ENCODE results near the gene ZNF581.

DNA sequence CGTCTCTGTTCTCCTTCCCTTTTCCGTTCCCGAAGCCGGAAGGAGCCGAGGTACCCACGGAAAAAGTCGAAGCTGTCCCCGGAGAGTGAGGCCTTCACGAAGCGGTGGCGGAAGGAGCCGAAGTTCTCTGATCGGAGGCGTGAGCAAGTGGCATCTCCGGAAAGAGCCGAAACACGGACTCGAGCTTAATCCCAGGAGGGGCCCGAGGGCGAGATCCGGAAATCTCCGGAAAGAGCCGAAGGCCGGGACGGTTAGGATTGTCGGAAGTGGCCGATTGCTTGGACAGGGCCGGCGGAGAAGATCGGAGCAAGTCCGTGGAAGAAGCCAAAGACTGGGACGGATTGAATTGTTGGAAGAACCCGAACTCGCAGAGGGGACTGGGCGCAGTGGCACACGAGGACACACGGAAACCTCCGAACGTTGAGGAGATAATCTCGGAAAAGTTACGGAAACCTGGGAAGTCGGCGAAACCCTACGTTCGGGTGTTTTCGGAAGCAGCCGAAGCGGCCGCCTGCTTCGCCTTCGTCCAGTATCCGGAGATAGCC lies 10.9 kb downstream of the ZNF581 start:
- TF ChIP-seq, protein P1, sequence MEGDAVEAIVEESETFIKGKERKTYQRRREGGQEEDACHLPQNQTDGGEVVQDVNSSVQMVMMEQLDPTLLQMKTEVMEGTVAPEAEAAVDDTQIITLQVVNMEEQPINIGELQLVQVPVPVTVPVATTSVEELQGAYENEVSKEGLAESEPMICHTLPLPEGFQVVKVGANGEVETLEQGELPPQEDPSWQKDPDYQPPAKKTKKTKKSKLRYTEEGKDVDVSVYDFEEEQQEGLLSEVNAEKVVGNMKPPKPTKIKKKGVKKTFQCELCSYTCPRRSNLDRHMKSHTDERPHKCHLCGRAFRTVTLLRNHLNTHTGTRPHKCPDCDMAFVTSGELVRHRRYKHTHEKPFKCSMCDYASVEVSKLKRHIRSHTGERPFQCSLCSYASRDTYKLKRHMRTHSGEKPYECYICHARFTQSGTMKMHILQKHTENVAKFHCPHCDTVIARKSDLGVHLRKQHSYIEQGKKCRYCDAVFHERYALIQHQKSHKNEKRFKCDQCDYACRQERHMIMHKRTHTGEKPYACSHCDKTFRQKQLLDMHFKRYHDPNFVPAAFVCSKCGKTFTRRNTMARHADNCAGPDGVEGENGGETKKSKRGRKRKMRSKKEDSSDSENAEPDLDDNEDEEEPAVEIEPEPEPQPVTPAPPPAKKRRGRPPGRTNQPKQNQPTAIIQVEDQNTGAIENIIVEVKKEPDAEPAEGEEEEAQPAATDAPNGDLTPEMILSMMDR (IDR thresholded peaks at IDR 0.05), result no peak
- TF ChIP-seq POLR2A (IDR thresholded peaks at IDR 0.05), result no peak

All from esophagus squamous epithelium (tissue), 4 donors.